Coronary artery (tissue), 2 donors: ENCODE measurements around the gene COL5A1.
"Not testable (repeated sequence)": the region's sequence is repeated elsewhere in the genome, so short reads cannot be mapped to it uniquely, and the experiment has no call there.

Experiments used
- DNase-seq: peaks from one replicate; pipeline ENCODE4 v3.0.0-alpha.2; 2017; ENCODE audit warnings: low spot score
- H3K27ac ChIP-seq, 2 donors: fragments of 200-600 bp; sonication (generic); one replicate each; pipeline ENCODE4 v1.5.1; 2016 to 2019
- H3K4me3 ChIP-seq: fragments of 200-600 bp; sonication (generic); 2 replicates; pipeline ENCODE4 v1.5.1; 2016; ENCODE audit warnings: mild to moderate bottlenecking, moderate library complexity
- CTCF ChIP-seq: fragments of 200-600 bp; sonication (generic); IDR thresholded peaks from one replicate; pipeline ENCODE4 v1.5.1; 2019; ENCODE audit warnings: antibody characterized with exemption

Gene COL5A1

GRCh38 chr9:134640506-134641172 lies 964 bp upstream of the COL5A1 start:
- peak overlapping the region; percentile 84 for H3K4me3 ChIP-seq
- H3K27ac ChIP-seq, result peak overlapping the region; percentile 94 to 98
- no peak for TF ChIP-seq CTCF
- no peak for DNase-seq

GRCh38 chr9:134641990-134642384 lies 384 bp downstream of the COL5A1 start:
- no peak for TF ChIP-seq CTCF
- no peak for DNase-seq
- Histone ChIP-seq H3K4me3 (peak overlapping the region; percentile 84), H3K27ac (peak overlapping the region; percentile 94 to 98)

GRCh38 chr9:134642385-134643181 lies 980 bp downstream of the COL5A1 start:
- peak; percentile 85 for DNase-seq
- Histone ChIP-seq H3K27ac (peak overlapping the region; percentile 94 to 98), H3K4me3 (peak overlapping the region; percentile 84)
- no peak for TF ChIP-seq CTCF

- no peak for DNase-seq
- no peak for TF ChIP-seq CTCF
- Histone ChIP-seq H3K4me3 (peak overlapping the region; percentile 84), H3K27ac (peak overlapping the region; percentile 94 to 98)
Measured at GRCh38 chr9:134643222-134643671, 1.6 kb downstream of the COL5A1 start.

GRCh38 chr9:134644401-134644724 lies 2.8 kb downstream of the COL5A1 start:
- H3K4me3 ChIP-seq, result peak overlapping the region; percentile 84
- peak overlapping the region; percentile 77 to 98 for H3K27ac ChIP-seq

GRCh38 chr9:134644725-134645606 lies 3.4 kb downstream of the COL5A1 start:
- peak overlapping the region; percentile 77 to 98 for H3K27ac ChIP-seq
- TF ChIP-seq CTCF, result no peak
- peak overlapping the region; percentile 84 for H3K4me3 ChIP-seq

More at GRCh38 chr9:134644401-134644724, 2.8 kb downstream of the COL5A1 start:
- DNase-seq, result not testable (repeated sequence)

More at GRCh38 chr9:134644725-134645606, 3.4 kb downstream of the COL5A1 start:
- peak; percentile 93 for DNase-seq
